OCI-LY1 (cell line): ENCODE measurements around the gene NAPEPLD.
"Not testable (repeated sequence)": the region's sequence is repeated elsewhere in the genome, so short reads cannot be mapped to it uniquely, and the experiment has no call there.

Experiments used
- H2AFZ ChIP-seq: fragments of 200-600 bp; sonication (generic), shearing (Covaris generic); 2 replicates; pipeline ENCODE4 v1.6.0; 2014; ENCODE audit warnings: antibody characterized with exemption, mild to moderate bottlenecking, low read length
- H3F3A ChIP-seq: fragments of 200-600 bp; sonication (generic), shearing (Covaris generic); 2 replicates; pipeline ENCODE4 v1.6.0; 2014; ENCODE audit warnings: mild to moderate bottlenecking, antibody characterized with exemption, low read length, moderate library complexity; ENCODE audit not compliant: insufficient read depth
- H3K27ac ChIP-seq: fragments of 200-600 bp; sonication (generic); 2 replicates; pipeline ENCODE4 v1.5.1; 2014; ENCODE audit warnings: low read length, mixed run types, mild to moderate bottlenecking, low read depth; ENCODE audit not compliant: poor library complexity, severe bottlenecking
- H3K27me3 ChIP-seq: fragments of 200-600 bp; sonication (generic); 2 replicates; pipeline ENCODE4 v1.6.0; 2014; ENCODE audit warnings: antibody characterized with exemption, mild to moderate bottlenecking, low read length, moderate library complexity; ENCODE audit not compliant: insufficient read depth
- H3K36me3 ChIP-seq: fragments of 200-600 bp; sonication (generic); 2 replicates; pipeline ENCODE4 v1.6.1; 2014; ENCODE audit warnings: mild to moderate bottlenecking, antibody characterized with exemption, low read length, moderate library complexity, mixed read lengths; ENCODE audit not compliant: insufficient read depth
- H3K4me1 ChIP-seq: fragments of 200-600 bp; sonication (generic); 2 replicates; pipeline ENCODE4 v1.5.1; 2014; ENCODE audit warnings: mild to moderate bottlenecking, low read length, moderate library complexity; ENCODE audit not compliant: insufficient read depth, severe bottlenecking
- H3K4me2 ChIP-seq: fragments of 200-600 bp; sonication (generic), shearing (Covaris generic); 2 replicates; pipeline ENCODE4 v1.6.1; 2014; ENCODE audit warnings: low read length
- H3K4me3 ChIP-seq: fragments of 200-600 bp; sonication (generic); 2 replicates; pipeline ENCODE4 v1.5.1; 2014; ENCODE audit warnings: low read length, low read depth, mild to moderate bottlenecking, mixed read lengths; ENCODE audit not compliant: poor library complexity, severe bottlenecking
- H3K79me2 ChIP-seq: fragments of 200-600 bp; shearing (Covaris generic); 2 replicates; pipeline ENCODE4 v1.6.1; 2016; ENCODE audit warnings: mixed run types, low read length, mixed read lengths; ENCODE audit not compliant: insufficient read depth
- H3K9ac ChIP-seq: fragments of 200-600 bp; sonication (generic), shearing (Covaris generic); 2 replicates; pipeline ENCODE4 v1.6.1; 2014; ENCODE audit warnings: mild to moderate bottlenecking, low read length, mixed read lengths
- H3K9me2 ChIP-seq: fragments of 200-600 bp; sonication (generic), shearing (Covaris generic); 2 replicates; pipeline ENCODE4 v1.6.1; 2014; ENCODE audit warnings: low read depth, mild to moderate bottlenecking, low read length, mixed read lengths
- H3K9me3 ChIP-seq: fragments of 200-600 bp; shearing (Covaris generic); 2 replicates; pipeline ENCODE4 v1.6.1; 2014; ENCODE audit warnings: low read length, mixed read lengths
- H4K20me1 ChIP-seq: fragments of 200-600 bp; sonication (generic), shearing (Covaris generic); 2 replicates; pipeline ENCODE4 v1.6.0; 2016; ENCODE audit warnings: mild to moderate bottlenecking, low read length; ENCODE audit not compliant: insufficient read depth

NAPEPLD gene

DNA sequence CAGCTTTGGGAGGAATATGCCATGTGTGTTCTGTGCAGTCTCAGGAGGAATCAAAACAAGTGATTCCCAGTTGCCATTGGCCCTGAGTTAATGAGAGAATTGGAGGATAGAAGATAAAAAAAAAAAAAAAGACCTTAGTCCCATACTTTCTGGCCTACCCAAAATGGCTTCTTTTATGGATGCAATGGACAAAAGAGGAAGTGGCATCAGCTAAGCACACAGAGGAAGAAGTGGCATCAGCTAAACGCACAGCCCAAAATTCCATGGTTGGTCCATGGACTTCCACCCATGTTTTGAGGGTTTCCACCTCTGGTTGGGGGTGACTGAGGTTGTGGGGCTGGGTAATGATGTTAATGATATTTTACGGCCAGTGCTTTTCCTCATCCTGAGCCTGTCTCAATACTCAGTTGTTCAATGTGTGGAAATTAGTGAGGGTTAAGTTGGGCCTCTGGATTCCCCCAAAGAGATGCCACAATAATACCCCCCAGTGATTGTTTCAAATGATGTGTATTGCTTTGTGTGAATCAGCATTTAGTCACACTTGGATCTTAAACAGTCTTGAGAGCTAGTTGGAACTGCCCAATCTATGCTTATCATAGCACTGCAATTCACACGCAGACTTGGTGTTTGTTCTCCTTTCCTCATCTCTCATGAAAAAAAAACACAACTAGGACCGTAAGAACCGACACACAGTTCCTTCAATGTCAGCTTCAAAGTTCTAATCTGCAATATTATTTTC, 14.4 kb upstream of the NAPEPLD start:
- not testable (repeated sequence) for H3K9me3 ChIP-seq, H3K27ac ChIP-seq, H3K9me2 ChIP-seq, H3K27me3 ChIP-seq, H3K36me3 ChIP-seq, H3F3A ChIP-seq, H3K9ac ChIP-seq, H3K4me3 ChIP-seq, H3K79me2 ChIP-seq, H4K20me1 ChIP-seq, H3K4me1 ChIP-seq, H2AFZ ChIP-seq, H3K4me2 ChIP-seq

DNA sequence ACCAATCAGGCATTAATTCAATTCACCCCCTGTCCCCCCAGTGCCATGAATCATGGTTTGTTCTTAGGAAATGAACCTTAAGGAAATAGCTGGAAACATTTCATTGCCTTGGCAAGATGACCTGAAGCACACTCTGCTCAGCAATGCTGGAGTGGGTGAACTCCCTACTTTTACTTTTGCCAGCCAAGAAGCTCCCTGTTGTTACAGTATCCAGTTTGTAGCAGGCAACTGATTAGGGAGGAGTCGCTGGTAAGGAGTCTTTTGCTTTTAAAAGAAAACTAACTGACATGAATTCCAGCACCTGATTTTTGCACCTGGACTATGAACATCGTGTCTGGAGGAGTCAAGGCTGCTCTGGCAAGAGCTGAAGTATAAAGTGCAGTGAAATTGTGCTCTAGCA, 13.7 kb upstream of the NAPEPLD start:
- H4K20me1 ChIP-seq, H3K4me1 ChIP-seq, H3K9me3 ChIP-seq, H3K9ac ChIP-seq, H3K4me3 ChIP-seq, H3K27ac ChIP-seq, H3F3A ChIP-seq, H3K4me2 ChIP-seq, H3K9me2 ChIP-seq, H3K36me3 ChIP-seq, H3K27me3 ChIP-seq, H2AFZ ChIP-seq, H3K79me2 ChIP-seq: not testable (repeated sequence)

DNA sequence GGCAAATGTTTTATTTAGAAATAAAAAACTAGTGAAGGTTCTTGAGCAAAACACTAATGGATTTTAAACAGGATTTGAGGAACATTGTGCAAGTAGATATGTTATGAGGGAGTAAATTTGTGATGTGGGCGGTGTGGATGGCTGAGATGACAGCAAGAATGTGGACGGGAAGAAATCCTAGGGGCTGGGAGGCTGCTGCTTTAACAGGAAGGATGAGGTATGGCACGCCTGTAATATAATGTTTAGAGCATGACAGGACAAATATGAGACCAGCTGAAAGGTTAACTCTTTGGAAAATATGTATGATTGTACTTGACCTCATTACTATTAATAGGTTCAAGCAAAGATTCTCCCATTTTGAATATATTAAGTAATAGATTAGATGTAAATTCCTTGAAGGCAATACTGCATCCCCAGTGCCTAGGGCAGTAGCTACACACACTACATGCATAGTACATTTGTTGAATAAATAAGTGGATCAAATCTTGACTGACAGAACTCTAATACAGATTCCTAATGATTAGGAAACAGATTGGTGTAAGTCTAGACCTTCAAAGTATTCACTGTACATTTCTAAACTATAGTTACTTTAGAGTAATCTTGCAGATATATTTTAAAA, 13.2 kb upstream of the NAPEPLD start:
- not testable (repeated sequence) for H3K4me3 ChIP-seq, H3K4me1 ChIP-seq, H2AFZ ChIP-seq, H3K9ac ChIP-seq, H3K4me2 ChIP-seq, H3K9me3 ChIP-seq, H3K9me2 ChIP-seq, H3F3A ChIP-seq, H3K27ac ChIP-seq, H3K27me3 ChIP-seq, H4K20me1 ChIP-seq, H3K36me3 ChIP-seq, H3K79me2 ChIP-seq

DNA sequence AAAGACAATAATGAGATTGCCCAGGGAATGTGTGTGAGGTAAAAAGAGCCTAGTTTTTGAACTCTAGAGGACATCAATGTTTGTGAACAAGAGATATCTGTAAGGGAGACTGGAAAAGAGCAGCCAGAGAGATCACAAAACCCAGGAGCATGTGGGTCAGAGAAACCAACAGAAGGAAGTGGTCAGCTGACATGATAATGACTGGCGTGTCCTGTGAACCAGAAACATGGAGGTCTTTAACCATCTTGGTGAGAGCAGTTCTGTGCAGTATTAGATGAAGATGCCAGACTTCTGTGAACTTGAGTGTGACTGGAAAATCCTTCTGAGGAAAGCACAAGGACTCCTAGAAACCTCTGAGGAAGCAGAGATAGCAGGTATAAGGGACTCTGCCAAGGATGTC, 10.2 kb upstream of the NAPEPLD start:
- H3K9ac ChIP-seq, H3K4me3 ChIP-seq, H3F3A ChIP-seq, H3K79me2 ChIP-seq, H3K27ac ChIP-seq, H3K4me2 ChIP-seq, H3K9me2 ChIP-seq, H3K27me3 ChIP-seq, H2AFZ ChIP-seq, H4K20me1 ChIP-seq, H3K36me3 ChIP-seq, H3K9me3 ChIP-seq: not testable (repeated sequence)
- peaks cover 18% of the 10 kb centered on the region for H3K4me1 ChIP-seq

DNA sequence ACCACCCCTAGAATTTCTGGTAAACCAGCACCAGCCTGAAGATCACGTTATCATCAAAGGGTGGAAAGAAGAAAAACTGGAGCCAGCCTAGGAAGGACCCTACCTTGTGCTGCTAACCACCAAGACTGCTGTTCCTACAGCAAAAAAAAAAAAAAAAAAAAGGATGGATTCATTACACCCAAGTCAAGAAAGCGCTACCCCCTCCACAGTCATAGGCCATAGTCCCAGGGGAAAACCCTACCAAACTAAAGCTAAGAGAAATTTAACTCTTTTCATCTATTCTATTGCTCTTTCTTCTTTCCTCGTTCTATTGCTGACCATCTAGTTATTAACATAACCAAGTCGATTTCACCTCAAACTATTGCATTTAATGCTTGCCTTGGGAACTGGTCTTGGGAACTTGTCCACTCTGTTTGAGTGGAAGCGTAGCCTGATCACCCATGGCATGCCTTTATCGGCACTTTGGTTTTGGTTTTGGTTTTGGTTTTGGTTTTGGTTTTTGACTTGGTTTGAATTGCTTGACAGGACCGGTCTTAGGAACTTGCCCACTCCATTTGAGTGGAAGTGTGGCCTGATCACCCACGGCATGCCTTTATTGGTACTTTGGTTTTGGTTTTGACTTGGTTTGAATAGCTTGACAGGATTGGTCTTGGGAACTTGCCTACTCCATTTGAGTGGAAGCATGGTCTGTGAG, 6.6 kb upstream of the NAPEPLD start:
- Histone ChIP-seq H3K4me3 (peak overlapping the region; percentile 36), H3K4me2 (peak overlapping the region; percentile 54), H3K4me1 (peaks cover 24% of the 10 kb centered on the region)
- H2AFZ ChIP-seq, H3K36me3 ChIP-seq, H3K9ac ChIP-seq, H3K27me3 ChIP-seq, H3K79me2 ChIP-seq, H3K27ac ChIP-seq, H3F3A ChIP-seq, H4K20me1 ChIP-seq, H3K9me2 ChIP-seq, H3K9me3 ChIP-seq: not testable (repeated sequence)
